Cardiac muscle cell (in vitro differentiated cells and primary cell): ENCODE measurements around the gene NACC1. TPM values are rescaled to one million over a fixed set of nuclear protein-coding genes. Genes with fewer than 3 reads are reported as not detected.

ENCODE experiments used
- DNase-seq, 2 donors: peaks; one replicate each; pipeline versions ENCODE4 v3.0.0 to v3.0.0-alpha.2; 2010 to 2017; ENCODE audit warnings: low read depth in 1 of 2, low spot score in 1 of 2
- H3K27ac ChIP-seq: fragments of 200-600 bp; sonication (generic); 2 replicates; pipeline ENCODE4 v1.5.1; 2016
- H3K27me3 ChIP-seq: fragments of 200-600 bp; sonication (generic); 2 replicates; pipeline ENCODE4 v1.6.0; 2016; ENCODE audit warnings: control low read depth
- H3K36me3 ChIP-seq: fragments of 200-600 bp; sonication (generic); 2 replicates; pipeline ENCODE4 v1.5.1; 2016; ENCODE audit warnings: control low read depth
- H3K4me1 ChIP-seq: fragments of 200-600 bp; sonication (generic); 2 replicates; pipeline ENCODE4 v1.8.1; 2017; ENCODE audit warnings: low read depth, mild to moderate bottlenecking, mixed run types
- H3K4me3 ChIP-seq: fragments of 200-600 bp; sonication (generic); 2 replicates; pipeline ENCODE4 v1.5.1; 2016; ENCODE audit warnings: mild to moderate bottlenecking
- H3K9me3 ChIP-seq: fragments of 200-600 bp; sonication (generic); 2 replicates; pipeline ENCODE4 v1.5.1; 2017; ENCODE audit warnings: low read depth, mild to moderate bottlenecking, control low read depth
- polyA plus RNA-seq: library from polyadenylated mRNA; unstranded; fragments of >200 nt; fragmentation: Nextera tagmentation; extraction: Ambion mirVana; gene quantifications from 2 replicates; pipeline ENCODE4 v1.2.1, GENCODE V29; 2016
- total RNA-seq: library from RNA; depleted of rRNA; stranded (reverse); fragments of >200 nt; gene quantifications from 2 replicates; pipeline ENCODE4 v1.2.3, GENCODE V29; 2016
- TF ChIP-seq, protein P1 (sequence below): IDR thresholded peaks from 2 replicates; pipeline ENCODE4 v1.5.1; 2012; ENCODE audit warnings: low read depth, mild to moderate bottlenecking, low read length

NACC1 gene
- total and polyA plus RNA-seq, 2 experiments from 2014 or later, result 13.3 to 75.1 TPM

DNA sequence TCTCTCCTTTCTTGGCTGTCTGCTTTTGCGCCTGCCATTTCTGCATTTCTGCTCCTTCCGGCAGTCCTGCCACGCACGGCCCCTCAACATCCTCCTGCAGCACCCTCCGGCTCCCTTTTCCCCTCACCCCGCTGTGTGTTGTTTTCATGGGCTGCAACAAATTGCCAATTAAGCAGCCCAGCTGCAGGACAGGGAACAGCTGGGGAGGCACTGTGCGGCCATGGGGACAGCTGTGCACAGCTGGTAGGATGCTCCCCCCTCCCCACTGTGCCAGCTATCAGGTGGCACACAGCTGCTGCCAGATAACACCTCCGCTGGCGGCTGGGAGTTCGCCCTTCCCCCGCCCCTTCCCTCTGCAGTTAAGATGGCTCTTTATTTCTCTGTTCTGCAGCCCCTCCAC, 40.8 kb upstream of the NACC1 start:
- Histone ChIP-seq H3K27me3 (peaks cover 26% of the 10 kb centered on the region), H3K4me1 (peaks cover 5% of the 10 kb centered on the region), H3K27ac (no peak overlapping the region), H3K9me3 (no peaks in the 10 kb centered on the region), H3K4me3 (no peak overlapping the region), H3K36me3 (no peaks in the 10 kb centered on the region)
- TF ChIP-seq, protein P1, sequence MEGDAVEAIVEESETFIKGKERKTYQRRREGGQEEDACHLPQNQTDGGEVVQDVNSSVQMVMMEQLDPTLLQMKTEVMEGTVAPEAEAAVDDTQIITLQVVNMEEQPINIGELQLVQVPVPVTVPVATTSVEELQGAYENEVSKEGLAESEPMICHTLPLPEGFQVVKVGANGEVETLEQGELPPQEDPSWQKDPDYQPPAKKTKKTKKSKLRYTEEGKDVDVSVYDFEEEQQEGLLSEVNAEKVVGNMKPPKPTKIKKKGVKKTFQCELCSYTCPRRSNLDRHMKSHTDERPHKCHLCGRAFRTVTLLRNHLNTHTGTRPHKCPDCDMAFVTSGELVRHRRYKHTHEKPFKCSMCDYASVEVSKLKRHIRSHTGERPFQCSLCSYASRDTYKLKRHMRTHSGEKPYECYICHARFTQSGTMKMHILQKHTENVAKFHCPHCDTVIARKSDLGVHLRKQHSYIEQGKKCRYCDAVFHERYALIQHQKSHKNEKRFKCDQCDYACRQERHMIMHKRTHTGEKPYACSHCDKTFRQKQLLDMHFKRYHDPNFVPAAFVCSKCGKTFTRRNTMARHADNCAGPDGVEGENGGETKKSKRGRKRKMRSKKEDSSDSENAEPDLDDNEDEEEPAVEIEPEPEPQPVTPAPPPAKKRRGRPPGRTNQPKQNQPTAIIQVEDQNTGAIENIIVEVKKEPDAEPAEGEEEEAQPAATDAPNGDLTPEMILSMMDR, result no peak
- DNase-seq, result no peak

DNA sequence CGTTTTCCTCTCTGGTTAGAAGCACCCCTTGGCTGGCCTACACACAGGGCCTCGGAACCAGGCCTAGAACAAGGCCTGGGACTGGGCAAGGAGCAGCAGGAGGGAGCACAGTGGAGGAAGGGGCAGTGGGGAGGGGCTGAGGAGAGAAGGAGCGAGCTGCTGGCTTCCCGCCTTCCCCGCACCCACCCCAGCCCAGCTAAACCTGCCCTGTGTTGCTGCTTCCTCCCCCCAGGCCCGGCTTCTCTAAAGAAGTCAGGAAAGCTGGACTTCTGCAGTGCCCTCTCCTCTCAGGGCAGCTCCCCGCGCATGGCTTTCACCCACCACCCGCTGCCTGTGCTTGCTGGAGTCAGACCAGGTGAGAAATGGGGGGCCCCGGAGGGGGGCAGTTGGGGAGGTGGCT, 39.7 kb upstream of the NACC1 start:
- Histone ChIP-seq H3K36me3 (no peaks in the 10 kb centered on the region), H3K4me3 (no peak overlapping the region), H3K27me3 (peaks cover 24% of the 10 kb centered on the region), H3K4me1 (peaks cover 5% of the 10 kb centered on the region), H3K9me3 (no peaks in the 10 kb centered on the region), H3K27ac (no peak overlapping the region)
- DNase-seq, result no peak
- TF ChIP-seq, protein P1, result no peak

DNA sequence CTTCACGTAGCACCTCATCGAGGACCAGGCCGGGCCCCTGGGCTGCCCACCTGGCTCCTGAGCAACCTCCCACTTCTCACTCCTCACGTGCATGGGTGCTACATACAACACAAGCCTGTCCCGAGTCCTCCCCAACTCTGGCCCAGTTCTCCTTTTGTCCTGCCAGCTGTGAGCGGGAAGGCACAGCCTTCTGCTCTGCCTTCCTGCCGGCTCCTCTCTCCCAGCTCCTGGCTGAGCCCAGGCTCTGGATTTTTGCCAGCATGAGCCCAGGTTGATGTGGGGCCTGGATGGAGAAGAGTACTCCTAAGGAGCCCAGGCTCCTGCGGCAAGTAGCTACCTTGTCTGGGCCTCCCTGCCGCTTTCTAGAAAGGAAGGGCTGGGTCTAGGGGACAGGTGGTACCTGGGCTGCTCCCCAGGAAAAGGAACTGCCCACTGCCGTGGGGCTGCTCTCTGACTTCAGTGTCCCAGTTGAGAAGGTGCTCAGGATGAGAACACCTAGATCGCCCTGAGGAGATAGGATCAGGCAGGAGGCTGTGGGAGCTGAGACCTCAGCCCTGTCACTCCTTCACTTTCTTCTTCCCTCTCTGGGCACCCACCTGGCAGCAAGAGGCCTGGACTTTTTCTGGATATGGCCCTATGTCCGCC, 39.0 kb upstream of the NACC1 start:
- no peak for DNase-seq
- Histone ChIP-seq H3K36me3 (no peaks in the 10 kb centered on the region), H3K27ac (no peak overlapping the region), H3K4me3 (no peak overlapping the region), H3K9me3 (no peaks in the 10 kb centered on the region), H3K4me1 (peaks cover 5% of the 10 kb centered on the region), H3K27me3 (peaks cover 25% of the 10 kb centered on the region)
- TF ChIP-seq, protein P1, result no peak

DNA sequence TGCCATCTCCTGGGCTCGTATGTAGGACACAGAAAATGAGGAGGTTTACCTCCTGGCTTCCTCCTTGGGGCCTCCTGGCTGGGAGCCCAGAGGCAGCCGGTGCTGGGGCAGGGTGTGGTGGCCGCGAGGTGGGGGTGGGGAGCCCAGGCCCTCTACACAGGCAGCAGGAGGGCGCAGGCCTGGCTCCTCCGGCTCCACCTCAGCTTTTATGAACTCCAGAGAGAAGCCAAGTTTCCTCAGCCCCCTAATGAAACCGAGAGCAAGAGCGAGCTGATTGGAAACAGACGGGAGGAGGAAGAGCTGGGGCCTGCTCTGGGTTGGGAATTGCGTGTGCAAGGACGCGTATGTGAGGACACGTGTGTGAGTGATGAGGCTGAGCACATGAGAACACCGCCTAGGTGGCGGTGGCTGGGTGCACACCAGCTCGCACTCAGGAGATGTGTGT, 38.5 kb upstream of the NACC1 start:
- no peaks in the 10 kb centered on the region for H3K9me3 ChIP-seq
- H3K27ac ChIP-seq, result no peak overlapping the region
- peaks cover 22% of the 10 kb centered on the region for H3K27me3 ChIP-seq
- TF ChIP-seq, protein P1, result no peak
- no peaks in the 10 kb centered on the region for H3K36me3 ChIP-seq
- H3K4me1 ChIP-seq, result peaks cover 5% of the 10 kb centered on the region
- H3K4me3 ChIP-seq, result no peak overlapping the region
- DNase-seq, result peak in 1 of 2 donors; percentile 61

DNA sequence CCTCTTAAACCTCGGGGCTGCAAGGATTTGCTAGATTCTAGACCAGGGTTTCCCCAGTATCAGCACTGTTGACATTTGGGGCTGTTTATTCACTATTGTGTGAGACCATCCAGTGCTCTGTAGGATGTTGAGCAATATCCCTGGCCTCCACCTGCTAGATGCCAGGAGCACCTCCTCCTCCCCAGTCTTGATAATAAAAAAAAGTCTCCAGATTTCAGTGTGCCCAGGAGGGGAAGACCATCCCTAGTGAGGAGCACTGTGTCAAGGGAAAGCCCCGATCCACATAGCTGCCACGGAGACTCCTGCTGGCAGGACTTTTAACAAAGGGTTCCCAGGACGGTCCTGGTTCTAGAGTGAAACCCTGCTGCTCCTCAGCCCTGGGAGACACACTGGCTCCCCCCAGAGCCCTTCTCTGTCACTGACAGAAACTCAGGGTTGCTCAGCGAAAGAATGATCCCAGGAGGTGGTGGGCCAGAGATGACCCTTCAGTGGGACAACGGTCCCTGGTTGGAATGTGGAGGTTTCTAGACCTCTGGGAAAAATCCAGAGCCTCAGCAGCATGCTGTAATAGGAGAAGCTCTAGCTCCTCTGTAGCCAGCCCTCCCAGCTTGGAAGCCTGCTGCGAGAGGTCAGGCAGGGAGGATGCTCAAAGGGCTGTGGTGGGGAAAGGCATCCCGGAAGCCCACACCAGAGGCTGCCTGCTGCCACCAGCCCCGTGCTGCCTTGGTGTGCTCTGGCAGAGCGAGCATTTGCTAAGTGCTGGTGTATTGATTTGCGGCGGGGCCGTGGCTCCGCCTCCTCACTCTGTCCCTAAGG, 35.7 kb upstream of the NACC1 start:
- H3K27me3 ChIP-seq, result peaks cover 23% of the 10 kb centered on the region
- no peak overlapping the region for H3K4me3 ChIP-seq
- H3K36me3 ChIP-seq, result no peaks in the 10 kb centered on the region
- TF ChIP-seq, protein P1, result peak; percentile 33
- H3K27ac ChIP-seq, result no peak overlapping the region
- no peaks in the 10 kb centered on the region for H3K9me3 ChIP-seq
- peak; percentile 41 to 48 for DNase-seq
- peaks cover 2% of the 10 kb centered on the region for H3K4me1 ChIP-seq
